Panc1 (cell line): ENCODE measurements around the gene SASH3. TPM values are rescaled to one million over a fixed set of nuclear protein-coding genes. Genes with fewer than 3 reads are reported as not detected.

ENCODE experiments used
- ATAC-seq: fragments of 200-7000 bp; cut with Tn5 transposase; 2 replicates; pipeline ENCODE4 v1.9.1; 2020; ENCODE audit warnings: mild to moderate bottlenecking, moderate library complexity
- BruUV-seq: library from RNA; stranded (reverse); fragments of 400-500 nt; replicated peaks from 2 replicates; lab custom pipeline; 2021; lab: Mats Ljungman, UMichigan
- CTCF ChIA-PET: fragments of 300-600 bp; sonication (Branson Sonifier 250); formaldehyde crosslinking; loops from one replicate; lab custom pipeline; 2022; ENCODE audit warnings: antibody characterized with exemption; lab: Charles Lee
- POLR2A ChIA-PET: fragments of 300-600 bp; sonication (Branson Sonifier 250); formaldehyde crosslinking; loops from one replicate; lab custom pipeline; 2022; ENCODE audit warnings: antibody characterized with exemption; lab: Charles Lee
- DNase-seq: peaks from one replicate; pipeline ENCODE4 v3.0.0-alpha.2; 2010; ENCODE audit warnings: low read depth, low spot score
- H3K27ac ChIP-seq: 2 replicates; pipeline ENCODE4 v1.5.1; 2011; ENCODE audit warnings: mild to moderate bottlenecking, low read length, inconsistent platforms
- H3K27me3 ChIP-seq: fragments of 200-500 bp; sonication (Bioruptor generic); 2 replicates; pipeline ENCODE4 v1.6.0; 2014; ENCODE audit warnings: low read length, inconsistent platforms; ENCODE audit not compliant: control insufficient read depth, insufficient read depth
- H3K36me3 ChIP-seq: fragments of 200-500 bp; sonication (Bioruptor generic); 2 replicates; pipeline ENCODE4 v1.5.1; 2014; ENCODE audit warnings: inconsistent platforms, mild to moderate bottlenecking, low read length, moderate library complexity; ENCODE audit not compliant: control insufficient read depth, insufficient read depth
- H3K4me1 ChIP-seq: 2 replicates; pipeline ENCODE4 v1.5.1; 2011; ENCODE audit warnings: inconsistent platforms, mild to moderate bottlenecking, low read length, moderate library complexity; ENCODE audit not compliant: control insufficient read depth, insufficient read depth
- H3K4me3 ChIP-seq, 2 experiments: 2 replicates each; pipeline ENCODE4 v1.5.1; 2011 to 2012; ENCODE audit warnings: low read depth in 2 of 2, low read length in 2 of 2, mild to moderate bottlenecking in 2 of 2, inconsistent platforms in 1 of 2, moderate library complexity in 1 of 2
- H3K9me3 ChIP-seq: fragments of 200-500 bp; sonication (Bioruptor generic); 2 replicates; pipeline ENCODE4 v1.5.1; 2014; ENCODE audit warnings: low read depth, mild to moderate bottlenecking, inconsistent platforms, low read length, moderate library complexity; ENCODE audit not compliant: control insufficient read depth, insufficient read depth
- CTCF ChIP-seq: fragments of 450-650 bp; IDR thresholded peaks from 2 replicates; pipeline ENCODE4 v1.5.1; 2017; ENCODE audit warnings: mild to moderate bottlenecking
- POLR2AphosphoS5 ChIP-seq: IDR thresholded peaks from 2 replicates; pipeline ENCODE4 v1.6.1; 2012; ENCODE audit warnings: mild to moderate bottlenecking, low read depth, low read length, moderate library complexity
- SIN3A ChIP-seq: IDR thresholded peaks from 2 replicates; pipeline ENCODE4 v1.6.1; 2012; ENCODE audit warnings: low read depth, mild to moderate bottlenecking, low read length, moderate library complexity, borderline replicate concordance; ENCODE audit not compliant: insufficient read depth
- TCF7L2 ChIP-seq: IDR thresholded peaks from 2 replicates; pipeline ENCODE4 v1.6.1; 2011; ENCODE audit warnings: mild to moderate bottlenecking, low read depth, low read length, inconsistent platforms
- in situ Hi-C: cut with HindIII; loops from 2 replicates; pipeline ENCODE4 v1.10.0; 2016; ENCODE audit warnings: low sequenced_read_pairs, low pct_unique_long_range_greater_than_20kb
- intact Hi-C: fragments of 100-400 bp; cut with micrococcal nuclease; formaldehyde crosslinking; loops from one replicate; pipeline ENCODE4 v1.10.0; 2022; ENCODE audit not compliant: unreplicated experiment
- total RNA-seq: library from RNA; stranded (reverse); gene quantifications from one replicate; pipeline ENCODE4 v1.2.1, GENCODE V29; 2021; ENCODE audit not compliant: unreplicated experiment
- TF ChIP-seq, protein P1 (sequence below), 2 experiments: IDR thresholded peaks; 2 replicates each; pipeline ENCODE4 v1.6.1; 2011 to 2012; ENCODE audit warnings: low read depth in 2 of 2, control low read depth in 1 of 2, low read length in 1 of 2, mild to moderate bottlenecking in 1 of 2, moderate library complexity in 1 of 2; ENCODE audit not compliant: insufficient read depth in 1 of 2

Gene SASH3
- total RNA-seq, 1 experiment from 2014 or later = 0.33 TPM

- intact Hi-C loops = loop anchor here (2.0 kb wide), 1 partner anchor 219 kb away; no protein-coding TSS in a partner anchor
- CTCF ChIA-PET = interaction anchor here (0.6 to 1.1 kb wide), 4 partner anchors 34 to 219 kb away, joined by 3 to 4 read pairs (median 4); no protein-coding TSS in a partner anchor
- Histone ChIP-seq H3K27ac (no peak overlapping the region), H3K36me3 (peaks cover 3% of the 10 kb centered on the region), H3K9me3 (no peaks in the 10 kb centered on the region), H3K4me1 (no peaks in the 10 kb centered on the region), H3K4me3 (no peak overlapping the region), H3K27me3 (no peaks in the 10 kb centered on the region)
- POLR2A ChIA-PET = no interaction called here
- no TSS peak for BruUV-seq
- DNase-seq = no peak
- in situ Hi-C loops = no loop called here
- ATAC-seq = 0 out of 2 replicates have a peak, but pooled peaks have one; percentile 17
- TF ChIP-seq POLR2AphosphoS5 (no peak), CTCF (peak; percentile 43; the same call in 1 of the 2 replicates), TCF7L2 (no peak)
These were observed 43.8 kb downstream of the SASH3 start for GRCh38 chrX:129823522-129823921.

GRCh38 chrX:129824620-129825019 lies 44.9 kb downstream of the SASH3 start:
- no peak for DNase-seq
- ChIA-PET CTCF (no interaction called here), POLR2A (no interaction called here)
- no peaks in the 10 kb centered on the region for H3K4me1 ChIP-seq
- no peaks in the 10 kb centered on the region for H3K27me3 ChIP-seq
- no peaks in the 10 kb centered on the region for H3K9me3 ChIP-seq
- TF ChIP-seq, protein P1, sequence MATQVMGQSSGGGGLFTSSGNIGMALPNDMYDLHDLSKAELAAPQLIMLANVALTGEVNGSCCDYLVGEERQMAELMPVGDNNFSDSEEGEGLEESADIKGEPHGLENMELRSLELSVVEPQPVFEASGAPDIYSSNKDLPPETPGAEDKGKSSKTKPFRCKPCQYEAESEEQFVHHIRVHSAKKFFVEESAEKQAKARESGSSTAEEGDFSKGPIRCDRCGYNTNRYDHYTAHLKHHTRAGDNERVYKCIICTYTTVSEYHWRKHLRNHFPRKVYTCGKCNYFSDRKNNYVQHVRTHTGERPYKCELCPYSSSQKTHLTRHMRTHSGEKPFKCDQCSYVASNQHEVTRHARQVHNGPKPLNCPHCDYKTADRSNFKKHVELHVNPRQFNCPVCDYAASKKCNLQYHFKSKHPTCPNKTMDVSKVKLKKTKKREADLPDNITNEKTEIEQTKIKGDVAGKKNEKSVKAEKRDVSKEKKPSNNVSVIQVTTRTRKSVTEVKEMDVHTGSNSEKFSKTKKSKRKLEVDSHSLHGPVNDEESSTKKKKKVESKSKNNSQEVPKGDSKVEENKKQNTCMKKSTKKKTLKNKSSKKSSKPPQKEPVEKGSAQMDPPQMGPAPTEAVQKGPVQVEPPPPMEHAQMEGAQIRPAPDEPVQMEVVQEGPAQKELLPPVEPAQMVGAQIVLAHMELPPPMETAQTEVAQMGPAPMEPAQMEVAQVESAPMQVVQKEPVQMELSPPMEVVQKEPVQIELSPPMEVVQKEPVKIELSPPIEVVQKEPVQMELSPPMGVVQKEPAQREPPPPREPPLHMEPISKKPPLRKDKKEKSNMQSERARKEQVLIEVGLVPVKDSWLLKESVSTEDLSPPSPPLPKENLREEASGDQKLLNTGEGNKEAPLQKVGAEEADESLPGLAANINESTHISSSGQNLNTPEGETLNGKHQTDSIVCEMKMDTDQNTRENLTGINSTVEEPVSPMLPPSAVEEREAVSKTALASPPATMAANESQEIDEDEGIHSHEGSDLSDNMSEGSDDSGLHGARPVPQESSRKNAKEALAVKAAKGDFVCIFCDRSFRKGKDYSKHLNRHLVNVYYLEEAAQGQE (IDR thresholded peaks at IDR 0.05; ENCODE audit: insufficient read depth in 1 of 2, low read depth in 2 of 2, low read length in 1 of 2) = no peak
- TF ChIP-seq CTCF (no peak), SIN3A (no peak), TCF7L2 (no peak), POLR2AphosphoS5 (no peak)
- H3K36me3 ChIP-seq = peaks cover 3% of the 10 kb centered on the region
- ATAC-seq = no peak
- in situ Hi-C loops (no loop called here), intact Hi-C loops (no loop called here)
- H3K4me3 ChIP-seq = no peak overlapping the region
- H3K27ac ChIP-seq = no peak overlapping the region
- no TSS peak for BruUV-seq
